ENCODE data around the gene CHRDL1. TPM values are rescaled to one million over a fixed set of nuclear protein-coding genes. Genes with fewer than 3 reads are reported as not detected.

Gene CHRDL1, protein sequence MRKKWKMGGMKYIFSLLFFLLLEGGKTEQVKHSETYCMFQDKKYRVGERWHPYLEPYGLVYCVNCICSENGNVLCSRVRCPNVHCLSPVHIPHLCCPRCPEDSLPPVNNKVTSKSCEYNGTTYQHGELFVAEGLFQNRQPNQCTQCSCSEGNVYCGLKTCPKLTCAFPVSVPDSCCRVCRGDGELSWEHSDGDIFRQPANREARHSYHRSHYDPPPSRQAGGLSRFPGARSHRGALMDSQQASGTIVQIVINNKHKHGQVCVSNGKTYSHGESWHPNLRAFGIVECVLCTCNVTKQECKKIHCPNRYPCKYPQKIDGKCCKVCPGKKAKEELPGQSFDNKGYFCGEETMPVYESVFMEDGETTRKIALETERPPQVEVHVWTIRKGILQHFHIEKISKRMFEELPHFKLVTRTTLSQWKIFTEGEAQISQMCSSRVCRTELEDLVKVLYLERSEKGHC
- 100 to 1,000 TPM in 1 of 5 donors, 10 to 100 TPM in 1, 1 to 10 TPM in 3; 3.2 to 140 (median 7.0) TPM for total RNA-seq
- polyA plus RNA-seq = 10 to 100 TPM in 1 of 3 donors, 1 to 10 TPM in 2; 2.6 to 10.5 (median 3.3) TPM
- long read RNA-seq, donor 1 = 0 reads
- long read RNA-seq, donor 2 = 0 reads
- long read RNA-seq, donor 3 = 0 reads
- long read RNA-seq, donor 4 = 0 reads
- long read RNA-seq, donor 5 = 0 reads
- long read RNA-seq, donor 6, partial matches to known transcripts = 0 of 1 reads
- long read RNA-seq, donor 6, other reads (novel, unspliced or antisense) = 0 of 1 reads
- long read RNA-seq, donor 7 = 0 reads
- long read RNA-seq, donor 8 = 0 reads
- long read RNA-seq, donor 9 = 0 reads
- long read RNA-seq, donor 10 = 0 reads

DNA sequence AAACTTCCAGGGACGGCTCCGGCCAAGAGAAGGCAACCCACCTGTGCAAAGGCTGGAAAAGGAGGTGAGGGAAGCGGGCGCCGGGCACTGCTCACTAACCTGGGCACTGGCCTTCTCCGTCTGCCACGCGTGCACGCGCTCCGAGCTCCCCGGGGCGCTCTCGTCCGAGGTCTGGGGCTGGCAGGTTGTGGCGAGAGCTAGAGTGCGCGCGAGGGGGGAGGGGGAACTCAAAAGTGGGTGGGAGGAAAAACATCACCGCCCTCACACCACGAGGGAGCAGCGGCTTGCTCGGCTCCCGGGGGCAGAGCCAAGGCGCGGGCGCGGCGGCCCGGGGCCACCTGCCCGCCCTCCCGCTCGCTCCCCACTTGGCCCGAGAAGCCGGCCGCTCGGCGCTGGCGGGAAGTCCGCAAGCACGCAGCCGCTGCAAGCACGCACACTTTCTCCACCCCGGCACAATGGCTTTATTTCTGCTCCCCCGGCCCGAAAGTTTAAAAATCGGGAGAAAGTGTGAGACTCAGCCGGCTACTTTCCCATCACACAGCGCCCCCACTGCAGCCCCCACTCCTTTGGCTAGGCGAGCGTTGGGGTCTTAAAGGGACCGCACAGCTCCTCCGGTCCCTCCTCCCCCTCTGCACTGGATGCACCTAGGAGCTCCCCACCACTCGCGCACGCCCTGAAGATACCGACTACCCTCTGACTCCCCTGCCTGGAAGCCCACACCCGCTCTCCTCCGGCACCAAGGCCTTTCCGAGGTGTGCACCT is at the start of gene CHRDL1:
Gene CHRDL1, minus strand, starts transcription at position 173 of the 762 bp plus-strand sequence. CDS start 3,636 bp downstream, outside the sequence.
- 4 to 27% (median 11%) methylated on average over 14 to 59 of the region's 60 CpGs for WGBS, 5 donors
- H3K27ac ChIP-seq = peak within 1 kb of the TSS in 1 of 5 donors; percentile 24

DNA sequence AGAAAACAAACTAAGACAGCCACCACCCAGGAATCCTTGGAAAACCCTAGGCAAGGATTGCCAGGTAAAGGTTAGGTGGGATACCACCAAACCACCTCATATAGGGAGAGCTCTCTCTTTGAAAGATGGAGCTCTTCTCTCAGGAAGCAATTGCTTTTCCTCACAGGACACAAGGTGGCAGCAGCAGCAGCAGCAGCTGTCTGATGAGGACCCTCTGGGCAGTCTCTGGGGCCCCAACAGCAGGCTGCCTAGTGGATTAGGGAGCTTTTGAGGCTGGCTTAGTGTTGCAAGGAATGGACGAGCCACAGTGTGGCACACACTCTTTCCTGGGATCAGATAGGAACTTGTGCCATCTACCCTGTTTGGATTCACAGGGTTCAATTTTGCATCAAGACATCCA is 41.4 kb upstream of the CHRDL1 start:
- TF ChIP-seq EP300 (IDR thresholded peaks at IDR 0.05) (no peak), POLR2AphosphoS5 (IDR thresholded peaks at IDR 0.05) (no peak), POLR2A (IDR thresholded peaks at IDR 0.05) (no peak)
- TF ChIP-seq, protein P1, sequence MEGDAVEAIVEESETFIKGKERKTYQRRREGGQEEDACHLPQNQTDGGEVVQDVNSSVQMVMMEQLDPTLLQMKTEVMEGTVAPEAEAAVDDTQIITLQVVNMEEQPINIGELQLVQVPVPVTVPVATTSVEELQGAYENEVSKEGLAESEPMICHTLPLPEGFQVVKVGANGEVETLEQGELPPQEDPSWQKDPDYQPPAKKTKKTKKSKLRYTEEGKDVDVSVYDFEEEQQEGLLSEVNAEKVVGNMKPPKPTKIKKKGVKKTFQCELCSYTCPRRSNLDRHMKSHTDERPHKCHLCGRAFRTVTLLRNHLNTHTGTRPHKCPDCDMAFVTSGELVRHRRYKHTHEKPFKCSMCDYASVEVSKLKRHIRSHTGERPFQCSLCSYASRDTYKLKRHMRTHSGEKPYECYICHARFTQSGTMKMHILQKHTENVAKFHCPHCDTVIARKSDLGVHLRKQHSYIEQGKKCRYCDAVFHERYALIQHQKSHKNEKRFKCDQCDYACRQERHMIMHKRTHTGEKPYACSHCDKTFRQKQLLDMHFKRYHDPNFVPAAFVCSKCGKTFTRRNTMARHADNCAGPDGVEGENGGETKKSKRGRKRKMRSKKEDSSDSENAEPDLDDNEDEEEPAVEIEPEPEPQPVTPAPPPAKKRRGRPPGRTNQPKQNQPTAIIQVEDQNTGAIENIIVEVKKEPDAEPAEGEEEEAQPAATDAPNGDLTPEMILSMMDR (IDR thresholded peaks at IDR 0.05) = no peak
- Histone ChIP-seq H3K4me3 (no peak overlapping the region), H3K27me3 (peaks cover 0 to 3% (median 0%) of the 10 kb centered on the region in 3 donors), H3K9me3 (no peaks in the 10 kb centered on the region), H3K4me1 (no peaks in the 10 kb centered on the region), H3K27ac (no peak overlapping the region), H3K36me3 (no peaks in the 10 kb centered on the region)
- no peak for DNase-seq
- WGBS, 5 donors = 31 to 92% (median 43%) methylated on average over 1 of the region's 1 CpG
- intact Hi-C loops (cut with DNase I; ENCODE audit: low total_unique reads) = no loop called here

More for the DNA sequence above, at the start of gene CHRDL1:
- peak in 1 of 2 donors; percentile 69 for DNase-seq
- Histone ChIP-seq H3K27me3 (peaks cover 7 to 22% (median 16%) of the 10 kb centered on the region in 3 donors), H3K4me3 (peak within 1 kb of the TSS; percentile 31 to 47 (median 42)), H3K9me3 (no peaks in the 10 kb centered on the region), H3K4me1 (peaks cover 0 to 9% (median 4%) of the 10 kb centered on the region in 4 donors), H3K36me3 (no peaks in the 10 kb centered on the region)
- intact Hi-C loops (cut with DNase I; ENCODE audit: low total_unique reads) = no loop called here
- TF ChIP-seq, protein P1 (IDR thresholded peaks at IDR 0.05) = no peak

DNA sequence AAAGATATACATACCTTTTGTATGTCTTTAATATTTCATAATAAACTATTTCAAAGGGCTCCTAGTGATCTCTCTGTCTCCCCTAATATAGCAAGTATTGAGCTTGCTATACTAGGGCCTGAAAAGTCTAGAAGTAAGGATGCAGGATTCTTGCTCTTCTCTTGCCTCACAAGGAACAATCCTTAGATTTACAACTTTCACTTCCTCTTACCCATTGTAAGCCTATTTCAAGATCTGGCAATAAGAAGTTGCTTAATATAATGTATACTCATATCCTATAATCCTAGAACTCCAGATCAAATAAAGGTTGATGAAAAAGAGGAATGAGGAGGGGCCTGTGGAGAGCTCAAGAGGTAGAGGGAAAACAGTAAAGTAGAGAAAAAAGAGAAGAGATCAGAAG is 40.8 kb upstream of the CHRDL1 start:
- H3K27ac ChIP-seq = no peak overlapping the region
- no peaks in the 10 kb centered on the region for H3K36me3 ChIP-seq
- no peak for TF ChIP-seq POLR2A (IDR thresholded peaks at IDR 0.05)
- TF ChIP-seq, protein P1 (IDR thresholded peaks at IDR 0.05) = no peak
- TF ChIP-seq POLR2AphosphoS5 (IDR thresholded peaks at IDR 0.05) = no peak
- no peak for TF ChIP-seq EP300 (IDR thresholded peaks at IDR 0.05)
- H3K4me3 ChIP-seq = no peak overlapping the region
- H3K27me3 ChIP-seq = peaks cover 0 to 3% (median 0%) of the 10 kb centered on the region in 3 donors
- intact Hi-C loops (cut with DNase I; ENCODE audit: low total_unique reads) = no loop called here
- no peaks in the 10 kb centered on the region for H3K4me1 ChIP-seq
- DNase-seq = no peak
- no peaks in the 10 kb centered on the region for H3K9me3 ChIP-seq

DNA sequence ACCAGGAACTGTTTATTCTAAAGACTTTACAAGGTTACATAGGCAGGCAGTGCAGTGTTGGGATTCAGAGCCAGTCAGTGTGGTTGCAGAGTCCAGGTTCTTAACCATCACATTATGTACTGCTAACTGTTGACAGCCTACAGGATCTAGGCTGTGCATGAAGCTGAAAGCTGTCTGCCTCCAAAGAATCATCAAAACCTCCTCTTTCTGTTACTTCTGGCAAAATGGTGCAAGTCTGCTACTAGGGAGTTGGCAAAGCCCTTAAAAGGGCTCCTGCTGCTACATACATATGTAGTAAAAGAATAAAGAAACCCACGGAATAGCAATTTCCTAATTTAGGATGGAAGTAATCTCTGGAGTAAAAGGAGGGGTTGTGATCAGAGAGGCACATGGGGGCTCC is 40.4 kb upstream of the CHRDL1 start:
- intact Hi-C loops (cut with DNase I; ENCODE audit: low total_unique reads) = no loop called here
- Histone ChIP-seq H3K27me3 (peaks cover 0 to 3% (median 0%) of the 10 kb centered on the region in 3 donors), H3K36me3 (no peaks in the 10 kb centered on the region), H3K4me3 (no peak overlapping the region), H3K9me3 (peaks cover 0 to under 1% (median 0%) of the 10 kb centered on the region in 4 donors), H3K4me1 (no peaks in the 10 kb centered on the region), H3K27ac (no peak overlapping the region)
- 44 to 71% (median 58%) methylated on average over 1 of the region's 1 CpG for WGBS, 5 donors
- TF ChIP-seq POLR2AphosphoS5 (IDR thresholded peaks at IDR 0.05) (no peak), EP300 (IDR thresholded peaks at IDR 0.05) (no peak), POLR2A (IDR thresholded peaks at IDR 0.05) (no peak)
- TF ChIP-seq, protein P1 (IDR thresholded peaks at IDR 0.05) = no peak
- DNase-seq = no peak
